Endothelial cell of umbilical vein (primary cell): ENCODE measurements around the gene NR6A1.

Source experiments
- CTCF ChIP-seq, 2 donors: IDR thresholded peaks; 1 replicate in 1 of 2; 2 replicates in 1 of 2; pipeline ENCODE4 v1.5.1; 2011; ENCODE audit warnings: low read length in 2 of 2, mild to moderate bottlenecking in 2 of 2, moderate library complexity in 2 of 2, control low read depth in 1 of 2, inconsistent platforms in 1 of 2, low read depth in 1 of 2; ENCODE audit not compliant: insufficient read depth in 1 of 2; ENCODE audit errors: extremely low read depth in 1 of 2
- EZH2 ChIP-seq: IDR thresholded peaks from 2 replicates; pipeline ENCODE4 v1.6.1; 2012; ENCODE audit warnings: borderline replicate concordance, low read depth, mild to moderate bottlenecking, moderate library complexity, low read length, inconsistent platforms; ENCODE audit not compliant: severe bottlenecking
- MAX ChIP-seq: IDR thresholded peaks from 2 replicates; pipeline ENCODE4 v1.6.1; 2011; ENCODE audit not compliant: insufficient read depth, insufficient read length
- MYC ChIP-seq: IDR thresholded peaks from one replicate; pipeline ENCODE4 v1.6.1; 2011; ENCODE audit warnings: mild to moderate bottlenecking, low read depth, low read length
- POLR2A ChIP-seq: IDR thresholded peaks from 2 replicates; pipeline ENCODE4 v1.6.1; 2012; ENCODE audit warnings: low read depth, mild to moderate bottlenecking, control low read depth, low read length
- POLR2AphosphoS5 ChIP-seq: IDR thresholded peaks from 2 replicates; pipeline ENCODE4 v1.6.1; 2012; ENCODE audit warnings: low read depth, mild to moderate bottlenecking, control low read depth, low read length, moderate library complexity; ENCODE audit not compliant: insufficient read depth

GRCh38 chr9:124683043-124683442 is 88.1 kb downstream of the NR6A1 start:
- TF ChIP-seq EZH2 (no peak), CTCF (IDR thresholded peaks at IDR 0.05; ENCODE audit: extremely low read depth in 1 of 2, insufficient read depth in 1 of 2, low read depth in 1 of 2, low read length in 2 of 2) (no peak), POLR2A (no peak), POLR2AphosphoS5 (no peak), MAX (no peak), MYC (no peak)
